ENCODE data around the gene WAPL. TPM values are rescaled to one million over a fixed set of nuclear protein-coding genes. Genes with fewer than 3 reads are reported as not detected.
"Not testable (repeated sequence)": the region's sequence is repeated elsewhere in the genome, so short reads cannot be mapped to it uniquely, and the experiment has no call there.

Gene WAPL
- total RNA-seq: 10 to 100 TPM; 34.2 to 40.5 (median 39.3) TPM

GRCh38 chr10:86521678-86522509 lies at the start of gene WAPL:
Gene WAPL (minus strand): TSS chr10:86521792. CDS start chr10:86518069, 3,723 bp downstream.
- peaks cover 0 to 16% (median 6%) of the 10 kb centered on the region in 4 donors for H3K36me3 ChIP-seq
- intact Hi-C loops (cut with DNase I): loop anchor here (5.0 kb wide), 2 partner anchors 65 to 160 kb away; no protein-coding TSS in a partner anchor

GRCh38 chr10:86569335-86569734 lies 47.7 kb upstream of the WAPL start:
- Histone ChIP-seq H3K27ac (replicated peaks in 1 of 4) (no peak overlapping the region), H3K9me3 (peaks cover 0 to 9% (median 4%) of the 10 kb centered on the region in 4 donors), H3K27me3 (no peaks in the 10 kb centered on the region), H3K4me3 (no peak overlapping the region), H3K36me3 (no peaks in the 10 kb centered on the region), H3K4me1 (no peaks in the 10 kb centered on the region)
- TF ChIP-seq POLR2A (IDR thresholded peaks at IDR 0.05; ENCODE audit: low read depth) (no peak), EP300 (IDR thresholded peaks at IDR 0.05) (no peak), POLR2AphosphoS5 (IDR thresholded peaks at IDR 0.05) (no peak)
- TF ChIP-seq, protein P1, sequence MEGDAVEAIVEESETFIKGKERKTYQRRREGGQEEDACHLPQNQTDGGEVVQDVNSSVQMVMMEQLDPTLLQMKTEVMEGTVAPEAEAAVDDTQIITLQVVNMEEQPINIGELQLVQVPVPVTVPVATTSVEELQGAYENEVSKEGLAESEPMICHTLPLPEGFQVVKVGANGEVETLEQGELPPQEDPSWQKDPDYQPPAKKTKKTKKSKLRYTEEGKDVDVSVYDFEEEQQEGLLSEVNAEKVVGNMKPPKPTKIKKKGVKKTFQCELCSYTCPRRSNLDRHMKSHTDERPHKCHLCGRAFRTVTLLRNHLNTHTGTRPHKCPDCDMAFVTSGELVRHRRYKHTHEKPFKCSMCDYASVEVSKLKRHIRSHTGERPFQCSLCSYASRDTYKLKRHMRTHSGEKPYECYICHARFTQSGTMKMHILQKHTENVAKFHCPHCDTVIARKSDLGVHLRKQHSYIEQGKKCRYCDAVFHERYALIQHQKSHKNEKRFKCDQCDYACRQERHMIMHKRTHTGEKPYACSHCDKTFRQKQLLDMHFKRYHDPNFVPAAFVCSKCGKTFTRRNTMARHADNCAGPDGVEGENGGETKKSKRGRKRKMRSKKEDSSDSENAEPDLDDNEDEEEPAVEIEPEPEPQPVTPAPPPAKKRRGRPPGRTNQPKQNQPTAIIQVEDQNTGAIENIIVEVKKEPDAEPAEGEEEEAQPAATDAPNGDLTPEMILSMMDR (IDR thresholded peaks at IDR 0.05): no peak
- intact Hi-C loops (cut with DNase I): no loop called here
- no peak for DNase-seq (ENCODE audit: extremely low spot score)

More at GRCh38 chr10:86521678-86522509, at the start of gene WAPL:
- peak; percentile 98 for DNase-seq (ENCODE audit: extremely low spot score)
- H3K27me3 ChIP-seq: no peaks in the 10 kb centered on the region
- H3K27ac ChIP-seq (replicated peaks in 1 of 4): peak within 1 kb of the TSS; percentile 93 to 99 (median 95)
- TF ChIP-seq EP300 (IDR thresholded peaks at IDR 0.05): no peak
- TF ChIP-seq POLR2AphosphoS5 (IDR thresholded peaks at IDR 0.05): peak; percentile 88 to 89
- TF ChIP-seq POLR2A (IDR thresholded peaks at IDR 0.05; ENCODE audit: low read depth): peak; percentile 60
- TF ChIP-seq, protein P1 (IDR thresholded peaks at IDR 0.05): no peak
- peak within 1 kb of the TSS; percentile 75 to 96 (median 80) for H3K4me3 ChIP-seq
- no peaks in the 10 kb centered on the region for H3K9me3 ChIP-seq
- under 1% methylated on average over 57 of the region's 87 CpGs for WGBS
- H3K4me1 ChIP-seq: peaks cover 43 to 71% (median 63%) of the 10 kb centered on the region in 4 donors

DNA sequence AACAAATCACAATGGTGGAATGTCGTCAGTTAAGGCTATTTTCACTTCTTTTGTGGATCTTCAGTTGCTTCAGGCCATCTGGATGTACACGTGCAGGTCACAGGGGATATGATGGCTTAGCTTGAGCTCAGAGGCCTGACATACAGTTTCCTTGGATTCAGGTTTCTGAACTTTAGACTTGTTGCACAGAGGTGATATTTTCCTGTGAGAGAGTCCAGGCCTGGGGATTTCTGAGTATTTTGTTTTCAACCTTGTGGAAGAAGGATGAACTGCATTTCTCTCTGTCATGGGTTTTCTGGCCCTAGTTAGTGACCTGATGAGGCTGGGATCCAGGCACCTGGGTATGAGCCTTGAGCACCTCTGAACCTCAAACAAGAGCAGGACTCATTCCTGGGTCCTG lies 44.9 kb upstream of the WAPL start:
- H3K4me3 ChIP-seq; H3K27ac ChIP-seq (replicated peaks in 1 of 4); intact Hi-C loops (cut with DNase I); H3K27me3 ChIP-seq; H3K4me1 ChIP-seq; H3K36me3 ChIP-seq; DNase-seq (ENCODE audit: extremely low spot score); H3K9me3 ChIP-seq: not testable (repeated sequence)
- WGBS: 70% methylated on average over 2 of the region's 2 CpGs

- H3K4me3 ChIP-seq; DNase-seq (ENCODE audit: extremely low spot score); H3K4me1 ChIP-seq; intact Hi-C loops (cut with DNase I); H3K36me3 ChIP-seq; H3K27ac ChIP-seq (replicated peaks in 1 of 4); H3K9me3 ChIP-seq; H3K27me3 ChIP-seq: not testable (repeated sequence)
- 80% methylated on average over 6 of the region's 6 CpGs for WGBS
Measured at GRCh38 chr10:86563338-86563737, 41.7 kb upstream of the WAPL start.

- 84% methylated on average over 3 of the region's 3 CpGs for WGBS
- H3K36me3 ChIP-seq; H3K9me3 ChIP-seq; H3K27me3 ChIP-seq; H3K27ac ChIP-seq (replicated peaks in 1 of 4); DNase-seq (ENCODE audit: extremely low spot score); H3K4me3 ChIP-seq; intact Hi-C loops (cut with DNase I); H3K4me1 ChIP-seq: not testable (repeated sequence)
Measured at GRCh38 chr10:86558695-86559094, 37.1 kb upstream of the WAPL start.

GRCh38 chr10:86556933-86557649 lies 35.5 kb upstream of the WAPL start:
- Histone ChIP-seq H3K9me3 (no peaks in the 10 kb centered on the region), H3K4me1 (no peaks in the 10 kb centered on the region), H3K27ac (replicated peaks in 1 of 4) (no peak overlapping the region), H3K27me3 (no peaks in the 10 kb centered on the region), H3K36me3 (no peaks in the 10 kb centered on the region), H3K4me3 (no peak overlapping the region)
- WGBS: 91% methylated on average over 15 of the region's 15 CpGs
- TF ChIP-seq EP300 (IDR thresholded peaks at IDR 0.05): no peak
- no peak for TF ChIP-seq POLR2A (IDR thresholded peaks at IDR 0.05; ENCODE audit: low read depth)
- TF ChIP-seq, protein P1 (IDR thresholded peaks at IDR 0.05): no peak
- TF ChIP-seq POLR2AphosphoS5 (IDR thresholded peaks at IDR 0.05): no peak
- no peak for DNase-seq (ENCODE audit: extremely low spot score)
- intact Hi-C loops (cut with DNase I): no loop called here

Measured in esophagus muscularis mucosa (tissue), 4 donors.